Measurements from ENCODE around the gene SUMO1. TPM values are rescaled to one million over a fixed set of nuclear protein-coding genes. Genes with fewer than 3 reads are reported as not detected.

The SUMO1 gene
- total RNA-seq, 4 donors from 2014 or later = 91.0 to 121 (median 102) TPM

DNA sequence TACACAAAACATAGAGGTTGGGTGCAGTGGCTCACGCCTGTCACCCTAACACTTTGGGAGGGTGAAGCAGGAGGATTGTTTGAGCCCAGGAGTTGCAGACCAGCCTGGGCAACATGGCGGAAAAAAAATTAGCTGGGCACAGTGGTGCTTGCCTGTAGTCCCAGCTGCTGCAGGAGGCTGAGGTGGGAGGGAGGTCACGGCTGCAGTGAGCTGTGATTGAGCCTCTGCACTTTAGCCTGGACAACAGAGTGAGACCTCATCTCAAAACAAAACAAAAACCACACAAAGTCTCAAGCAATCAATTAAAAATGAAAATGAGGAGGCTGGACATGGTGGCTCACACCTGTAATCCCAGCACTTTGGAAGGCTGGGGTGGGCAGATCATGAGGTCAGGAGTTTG lies 32.1 kb upstream of the SUMO1 start:
- TF ChIP-seq, protein P1, sequence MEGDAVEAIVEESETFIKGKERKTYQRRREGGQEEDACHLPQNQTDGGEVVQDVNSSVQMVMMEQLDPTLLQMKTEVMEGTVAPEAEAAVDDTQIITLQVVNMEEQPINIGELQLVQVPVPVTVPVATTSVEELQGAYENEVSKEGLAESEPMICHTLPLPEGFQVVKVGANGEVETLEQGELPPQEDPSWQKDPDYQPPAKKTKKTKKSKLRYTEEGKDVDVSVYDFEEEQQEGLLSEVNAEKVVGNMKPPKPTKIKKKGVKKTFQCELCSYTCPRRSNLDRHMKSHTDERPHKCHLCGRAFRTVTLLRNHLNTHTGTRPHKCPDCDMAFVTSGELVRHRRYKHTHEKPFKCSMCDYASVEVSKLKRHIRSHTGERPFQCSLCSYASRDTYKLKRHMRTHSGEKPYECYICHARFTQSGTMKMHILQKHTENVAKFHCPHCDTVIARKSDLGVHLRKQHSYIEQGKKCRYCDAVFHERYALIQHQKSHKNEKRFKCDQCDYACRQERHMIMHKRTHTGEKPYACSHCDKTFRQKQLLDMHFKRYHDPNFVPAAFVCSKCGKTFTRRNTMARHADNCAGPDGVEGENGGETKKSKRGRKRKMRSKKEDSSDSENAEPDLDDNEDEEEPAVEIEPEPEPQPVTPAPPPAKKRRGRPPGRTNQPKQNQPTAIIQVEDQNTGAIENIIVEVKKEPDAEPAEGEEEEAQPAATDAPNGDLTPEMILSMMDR (IDR thresholded peaks at IDR 0.05) = no peak
- TF ChIP-seq POLR2A (IDR thresholded peaks at IDR 0.05) = no peak
- H3K4me3 ChIP-seq (replicated peaks in 1 of 3) = no peak overlapping the region
- peaks cover 0 to under 1% of the 10 kb centered on the region in 2 donors for H3K36me3 ChIP-seq
- H3K27me3 ChIP-seq = no peaks in the 10 kb centered on the region
- DNase-seq = no peak
- 89 to 90% methylated on average over 3 of the region's 3 CpGs for WGBS, 2 donors
- intact Hi-C loops (cut with DNase I) = no loop called here
- no peaks in the 10 kb centered on the region for H3K9me3 ChIP-seq
- H3K4me1 ChIP-seq = peaks cover 0 to 6% of the 10 kb centered on the region in 2 donors
- no peak overlapping the region for H3K27ac ChIP-seq

GRCh38 chr2:202269585-202269984 lies 31.2 kb upstream of the SUMO1 start:
- peaks cover 0 to 6% of the 10 kb centered on the region in 2 donors for H3K4me1 ChIP-seq
- H3K27me3 ChIP-seq = no peaks in the 10 kb centered on the region
- H3K27ac ChIP-seq = no peak overlapping the region
- H3K9me3 ChIP-seq = no peaks in the 10 kb centered on the region
- H3K36me3 ChIP-seq = no peaks in the 10 kb centered on the region
- no peak for DNase-seq
- no peak overlapping the region for H3K4me3 ChIP-seq (replicated peaks in 1 of 3)
- 87 to 90% methylated on average over 9 of the region's 9 CpGs for WGBS, 2 donors
- intact Hi-C loops (cut with DNase I) = loop anchor here (5.0 kb wide), 1 partner anchor 363 kb away; the partner anchor contains the start of gene FAM117B
- TF ChIP-seq, protein P1 (IDR thresholded peaks at IDR 0.05) = no peak
- TF ChIP-seq POLR2A (IDR thresholded peaks at IDR 0.05) = no peak

DNA sequence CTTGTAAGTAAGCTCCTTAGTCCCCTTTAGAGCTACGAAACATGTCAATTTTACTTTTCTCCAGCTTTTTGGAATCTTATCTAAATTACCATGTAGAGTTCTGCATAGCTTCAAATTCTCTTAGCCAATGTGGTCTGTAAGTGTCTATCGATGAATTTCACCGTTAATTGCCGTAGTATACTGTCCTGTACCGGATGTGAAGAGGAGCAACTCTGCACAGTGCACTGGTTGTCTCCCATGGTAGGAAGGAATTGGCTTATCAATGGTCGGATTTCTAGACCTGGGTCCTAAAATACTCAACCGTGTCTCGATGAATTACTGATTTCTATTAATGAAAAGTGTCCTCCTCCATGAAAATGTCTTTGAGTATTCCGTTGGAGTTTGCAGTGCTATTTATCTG lies 29.1 kb upstream of the SUMO1 start:
- DNase-seq = no peak
- H3K27me3 ChIP-seq = no peaks in the 10 kb centered on the region
- no peak overlapping the region for H3K27ac ChIP-seq
- peak overlapping the region in 1 of 3 donors; percentile 65 for H3K4me3 ChIP-seq (replicated peaks in 1 of 3)
- intact Hi-C loops (cut with DNase I) = loop anchor here (5.0 kb wide), 1 partner anchor 365 kb away; the partner anchor contains the start of gene FAM117B
- TF ChIP-seq, protein P1 (IDR thresholded peaks at IDR 0.05) = no peak
- TF ChIP-seq POLR2A (IDR thresholded peaks at IDR 0.05) = no peak
- no peaks in the 10 kb centered on the region for H3K9me3 ChIP-seq
- peaks cover 0 to 6% of the 10 kb centered on the region in 2 donors for H3K4me1 ChIP-seq
- no peaks in the 10 kb centered on the region for H3K36me3 ChIP-seq
- WGBS, 2 donors = 35 to 37% methylated on average over 9 of the region's 9 CpGs

DNA sequence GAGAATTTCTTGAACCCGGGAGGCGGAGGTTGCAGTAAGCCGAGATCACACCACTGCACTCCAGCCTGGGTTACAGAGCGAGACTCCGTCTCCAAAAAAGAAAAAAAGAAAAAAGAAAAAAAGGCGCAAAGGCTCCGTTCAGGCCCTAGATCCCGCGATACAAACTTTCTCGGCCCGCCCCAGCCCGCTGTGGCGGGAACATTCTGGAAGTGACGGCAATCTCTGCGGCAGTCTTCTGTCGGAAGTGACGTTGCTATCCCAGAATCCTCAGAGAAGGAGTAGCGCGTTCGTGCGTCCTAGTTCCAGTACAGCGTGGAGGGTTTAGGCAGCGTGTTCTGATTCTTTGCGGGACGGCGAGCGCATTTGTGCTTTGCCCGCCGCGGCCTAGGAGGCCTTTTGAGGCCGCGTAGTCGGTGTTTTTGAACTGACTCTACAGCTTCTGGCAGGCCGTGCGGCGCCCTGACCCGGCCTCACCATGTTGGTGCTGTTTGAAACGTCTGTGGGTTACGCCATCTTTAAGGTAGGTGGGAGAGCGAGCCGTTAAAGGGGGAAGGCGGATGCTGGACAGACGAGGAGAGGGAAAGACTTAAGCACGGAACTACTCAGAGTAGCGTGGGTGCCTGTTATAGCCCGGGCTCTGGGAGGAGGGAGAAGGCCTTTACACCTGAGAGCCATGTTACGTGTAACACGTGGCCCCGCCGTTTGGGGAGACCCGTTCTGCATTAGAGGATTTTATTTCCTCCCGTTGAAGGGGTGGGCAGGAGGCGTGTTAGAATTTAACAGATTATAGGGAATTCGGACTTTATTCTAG lies 27.3 kb upstream of the SUMO1 start, which contains the start of gene NOP58:
Gene NOP58 (plus strand): TSS at position 297 of the 811 bp plus-strand sequence. CDS start 179 bp downstream, at position 476.
- H3K4me1 ChIP-seq = peaks cover 0 to 6% of the 10 kb centered on the region in 2 donors

More for the DNA sequence above, 27.3 kb upstream of the SUMO1 start, which contains the start of gene NOP58:
- intact Hi-C loops (cut with DNase I) = loop anchor here (5.0 kb wide), 1 partner anchor 367 kb away; the partner anchor contains the start of gene FAM117B
- DNase-seq = peak; percentile 92 to 93
- TF ChIP-seq, protein P1 (IDR thresholded peaks at IDR 0.05) = no peak
- peak; percentile 82 to 95 for TF ChIP-seq POLR2A (IDR thresholded peaks at IDR 0.05)
- Histone ChIP-seq H3K9me3 (no peaks in the 10 kb centered on the region), H3K27me3 (no peaks in the 10 kb centered on the region), H3K4me3 (replicated peaks in 1 of 3) (peak within 1 kb of the TSS; percentile 37 to 80 (median 65)), H3K27ac (peak within 1 kb of the TSS; percentile 91 to 98 (median 95)), H3K36me3 (no peaks in the 10 kb centered on the region)
- 0% methylated on average over 53 to 54 of the region's 54 CpGs for WGBS, 2 donors
